VCaP (cell line): ENCODE results near the gene KCNAB1.
A peak's percentile ranks its signal among the peaks of the same experiment; 100 is the strongest.

ENCODE experiments used
- H3K27ac ChIP-seq: fragments of 450-650 bp; 2 replicates; pipeline ENCODE4 v1.5.1; 2017
- CTCF ChIP-seq: fragments of 450-650 bp; conservative IDR thresholded peaks from 2 replicates; pipeline ENCODE4 v1.5.1; 2017; ENCODE audit warnings: mild to moderate bottlenecking, moderate library complexity

KCNAB1 gene

DNA sequence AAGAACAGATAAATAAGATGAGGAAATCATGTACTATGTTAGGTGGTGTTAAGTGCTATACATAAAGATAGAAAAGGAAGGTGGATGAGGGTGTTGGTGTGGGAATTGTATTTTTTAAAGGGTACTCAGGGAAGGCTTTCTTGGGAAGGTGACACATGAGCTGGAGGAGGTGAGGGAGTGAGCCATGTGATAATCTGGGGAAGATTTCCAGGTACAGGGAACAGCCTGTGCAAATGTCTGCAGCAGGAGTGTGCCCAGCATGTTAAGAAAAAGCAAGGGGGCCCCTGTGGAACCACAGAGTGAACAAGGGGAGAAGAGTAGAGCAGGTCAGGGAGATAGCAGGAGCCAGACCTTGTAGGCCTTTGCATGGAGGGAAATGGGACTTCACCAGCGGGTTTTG is 258.9 kb downstream of the KCNAB1 start:
- no peak for TF ChIP-seq CTCF
- no peak overlapping the region for H3K27ac ChIP-seq

DNA sequence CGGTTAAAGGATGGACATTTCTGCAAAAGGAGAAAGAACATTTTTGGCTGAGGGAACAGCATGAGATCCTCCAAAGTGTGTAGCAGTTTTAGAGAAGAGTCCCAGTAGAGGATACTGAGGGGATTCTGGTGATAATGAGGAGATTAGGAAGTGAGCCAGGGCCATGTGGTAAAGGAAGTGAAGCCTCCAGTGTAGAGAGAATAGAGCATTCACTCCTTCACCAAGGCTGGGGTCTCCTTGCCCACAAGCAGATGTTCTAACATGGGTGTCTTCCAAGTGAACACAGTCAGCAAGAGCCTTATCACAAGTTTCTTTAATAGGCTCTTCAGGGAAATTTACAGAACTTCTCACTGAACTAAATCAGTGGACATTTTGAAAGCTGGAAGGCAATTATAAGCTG is 260.9 kb downstream of the KCNAB1 start:
- no peak overlapping the region for H3K27ac ChIP-seq
- no peak for TF ChIP-seq CTCF

- TF ChIP-seq CTCF = peak; percentile 59
- no peak overlapping the region for H3K27ac ChIP-seq
These were observed 262.3 kb downstream of the KCNAB1 start for GRCh38 chr3:156382458-156383346.

DNA sequence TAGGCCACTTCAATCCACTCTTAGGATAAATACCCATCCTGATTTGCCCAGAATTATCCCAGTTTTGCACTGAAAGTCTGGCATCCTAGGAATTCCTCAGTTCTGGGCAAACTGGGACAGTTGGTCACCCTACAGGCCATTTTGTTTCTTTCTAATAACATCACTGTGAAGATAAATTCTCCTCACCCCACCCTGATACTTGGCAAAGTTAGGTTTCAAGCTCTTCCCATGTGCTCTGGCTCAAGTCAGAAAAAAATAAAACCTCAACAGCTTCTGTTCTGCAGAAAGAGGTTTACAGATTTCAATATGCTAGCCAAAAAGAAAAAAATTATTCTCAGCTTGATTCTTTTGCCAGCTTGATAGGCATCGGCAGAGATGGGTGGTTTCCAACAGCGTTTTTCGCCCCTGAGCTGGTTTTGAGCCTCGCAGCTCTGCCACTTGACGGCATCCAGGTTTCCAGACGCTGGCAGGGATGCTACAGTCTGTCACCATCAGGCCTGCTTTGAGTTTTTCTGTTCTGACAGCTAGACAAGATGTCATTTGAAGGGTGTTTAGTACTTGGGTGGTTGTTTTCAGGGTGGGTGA is 263.2 kb downstream of the KCNAB1 start:
- H3K27ac ChIP-seq = no peak overlapping the region
- TF ChIP-seq CTCF = no peak

GRCh38 chr3:156388497-156389448 is 268.4 kb downstream of the KCNAB1 start:
- H3K27ac ChIP-seq = no peak overlapping the region
- no peak for TF ChIP-seq CTCF

DNA sequence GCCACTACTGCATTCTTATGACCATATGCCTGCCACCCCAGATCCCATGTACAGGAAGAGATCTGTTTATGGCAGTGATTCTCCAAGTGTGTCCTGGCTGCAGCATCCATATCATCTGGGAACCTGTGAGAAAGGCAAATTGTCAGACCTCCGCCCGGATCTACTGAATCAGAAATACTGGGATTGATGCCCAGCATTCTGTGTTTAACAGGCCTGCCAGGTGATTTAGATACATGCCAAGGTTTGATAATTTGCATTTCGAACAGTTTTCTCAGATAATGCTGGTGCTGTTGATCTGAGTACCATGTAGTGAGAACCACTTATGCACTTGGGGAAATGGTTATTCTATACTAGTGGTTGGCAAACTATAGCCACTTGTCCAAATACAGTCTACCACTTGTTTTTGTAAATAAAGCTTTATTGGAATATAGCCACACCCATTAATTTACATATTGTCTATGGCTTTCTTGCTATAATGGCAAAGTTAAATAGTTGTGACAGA is 269.1 kb downstream of the KCNAB1 start:
- no peak for TF ChIP-seq CTCF
- no peak overlapping the region for H3K27ac ChIP-seq

DNA sequence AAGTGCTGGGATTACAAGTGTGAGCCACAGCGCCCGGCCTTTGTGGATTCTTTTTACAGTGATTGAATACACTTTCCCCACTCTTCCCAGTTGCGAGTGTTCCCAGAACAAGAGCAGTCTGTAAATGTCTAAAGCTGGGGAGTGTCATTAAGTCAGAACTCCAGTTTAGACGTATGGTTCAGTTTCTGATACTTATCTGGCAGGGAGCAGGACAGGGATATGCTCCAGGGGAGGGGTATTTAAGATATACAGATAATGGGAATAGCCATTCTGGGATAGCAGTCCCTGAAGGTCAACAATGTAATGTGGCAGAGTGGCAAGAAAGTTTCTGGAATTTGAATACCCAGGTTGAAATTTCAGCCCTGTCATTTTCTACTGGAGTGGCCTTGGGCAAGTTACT is 270.5 kb downstream of the KCNAB1 start:
- H3K27ac ChIP-seq = no peak overlapping the region
- TF ChIP-seq CTCF = no peak
